ENCODE data around the gene VPS4A. TPM values are rescaled to one million over a fixed set of nuclear protein-coding genes. Genes with fewer than 3 reads are reported as not detected.
"Not testable (repeated sequence)": the region's sequence is repeated elsewhere in the genome, so short reads cannot be mapped to it uniquely, and the experiment has no call there.

Gene VPS4A
- total RNA-seq, 1 donor from 2014 or later: 40.1 TPM

- intact Hi-C loops (cut with micrococcal nuclease): no loop called here
These were observed 15.2 kb downstream of the VPS4A start for GRCh38 chr16:69326172-69326873.

DNA sequence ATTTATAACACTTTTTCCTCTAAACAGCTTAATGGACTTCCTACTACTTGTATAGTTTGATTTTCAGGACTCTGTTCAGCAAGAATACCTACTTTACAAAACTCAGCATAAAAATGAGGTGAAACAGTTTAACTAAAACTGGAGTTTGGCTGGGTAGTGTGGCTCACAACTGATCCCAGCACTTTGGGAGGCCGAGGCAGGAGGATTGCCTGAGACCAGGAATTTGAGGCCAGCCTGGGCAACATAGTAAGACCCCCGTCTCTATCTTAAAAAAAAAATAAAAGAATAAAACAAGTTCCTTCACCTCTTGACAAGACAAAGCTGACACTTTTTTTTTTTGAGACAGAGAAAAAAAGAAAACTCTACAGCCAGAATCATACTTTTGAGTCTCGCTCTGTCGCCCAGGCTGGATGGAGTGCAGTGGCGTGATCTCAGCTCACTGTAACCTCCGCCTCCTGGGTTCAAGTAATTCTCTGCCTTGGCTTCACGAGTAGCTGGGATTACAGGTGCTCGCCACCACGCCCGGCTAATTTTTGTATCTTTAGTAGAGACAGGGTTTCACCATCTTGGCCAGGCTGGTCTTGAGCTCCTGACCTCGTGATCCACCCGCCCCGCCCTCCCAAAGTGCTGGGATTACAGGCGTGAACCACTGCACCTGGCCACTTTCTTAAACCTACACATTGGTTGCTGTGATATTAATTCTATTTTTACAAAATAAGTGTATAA is 16.6 kb downstream of the VPS4A start:
- intact Hi-C loops (cut with micrococcal nuclease): no loop called here

GRCh38 chr16:69328854-69329316 is 17.7 kb downstream of the VPS4A start:
- intact Hi-C loops (cut with micrococcal nuclease): no loop called here

GRCh38 chr16:69329369-69330285 is 18.5 kb downstream of the VPS4A start:
- intact Hi-C loops (cut with micrococcal nuclease): loop anchor here (1.0 to 10.0 kb wide), 9 partner anchors 11 to 1065 kb away; partner anchors contain the start of genes CYB5B, EXOSC6, NOB1 and SLC7A6

- intact Hi-C loops (cut with micrococcal nuclease): loop anchor here (1.0 to 10.0 kb wide), 9 partner anchors 10 to 1066 kb away; partner anchors contain the start of genes CYB5B, EXOSC6, NOB1 and SLC7A6
These were observed 19.3 kb downstream of the VPS4A start, which contains the start of gene PDF for GRCh38 chr16:69330286-69331109. Gene PDF, minus strand, starts transcription at chr16:69330588. Its CDS starts 18 bp downstream, at chr16:69330570.

DNA sequence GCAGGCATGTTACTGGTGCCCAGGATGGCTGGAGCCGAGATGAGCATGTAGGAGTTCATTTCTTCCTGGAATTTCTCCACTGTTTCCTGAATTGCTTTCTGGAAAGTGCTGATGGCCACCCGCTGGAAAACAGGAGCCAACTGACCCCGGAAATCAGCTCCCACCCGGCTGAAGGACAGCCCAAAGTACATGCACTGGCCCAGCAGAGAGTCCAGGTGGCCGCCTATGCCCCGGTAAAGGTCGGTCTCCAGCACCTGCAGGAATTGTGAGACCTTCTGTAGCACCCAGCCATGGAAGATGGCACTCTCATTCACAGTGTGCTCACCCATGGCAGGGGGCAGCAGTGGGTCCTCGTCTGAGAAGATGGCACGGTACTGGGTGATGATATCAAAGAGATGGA is 23.5 kb downstream of the VPS4A start:
- intact Hi-C loops (cut with micrococcal nuclease): loop anchor here (5.0 to 10.0 kb wide), 3 partner anchors 920 to 1252 kb away; partner anchors contain the start of genes EXOSC6 and SLC7A6

- intact Hi-C loops (cut with micrococcal nuclease): loop anchor here (2.0 to 10.0 kb wide), 9 partner anchors 46 to 1256 kb away; partner anchors contain the start of genes EXOSC6, NFAT5, NOB1 and PRMT7
These were observed 27.6 kb downstream of the VPS4A start for GRCh38 chr16:69338557-69339288.

DNA sequence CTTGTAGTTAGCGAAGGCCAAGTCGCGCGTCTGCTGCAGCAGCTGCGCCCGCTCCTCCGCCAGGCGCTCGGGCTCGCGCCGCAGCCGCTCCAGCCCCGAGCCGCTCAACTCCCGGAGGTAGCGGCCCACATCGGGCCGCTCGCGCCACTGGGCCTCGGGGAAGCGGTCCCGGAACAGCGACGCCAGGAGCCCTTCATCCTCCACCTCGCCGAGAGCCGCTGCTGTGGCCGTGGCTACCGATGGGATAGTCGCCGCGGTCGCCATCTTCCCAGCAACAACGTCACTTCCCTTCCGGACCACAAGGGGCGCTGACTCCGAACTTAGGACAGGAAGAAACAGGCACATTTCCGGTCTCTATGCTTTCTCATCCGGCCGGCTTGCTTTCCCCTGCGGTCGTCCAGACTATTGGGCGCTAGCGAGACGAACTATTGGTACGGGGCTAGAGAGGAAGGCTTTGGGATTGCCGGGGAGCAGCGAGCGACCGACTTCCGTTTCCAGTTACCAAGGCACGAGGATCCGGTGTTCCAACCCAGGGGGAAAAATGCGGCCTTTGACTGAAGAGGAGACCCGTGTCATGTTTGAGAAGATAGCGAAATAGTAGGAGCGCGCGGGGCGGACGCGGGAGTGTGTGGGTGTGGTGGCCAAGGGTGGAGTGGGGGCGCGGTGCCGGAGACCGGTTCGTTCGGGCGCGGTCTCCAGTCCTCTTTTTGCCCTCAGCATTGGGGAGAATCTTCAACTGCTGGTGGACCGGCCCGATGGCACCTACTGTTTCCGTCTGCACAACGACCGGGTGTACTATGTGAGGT is 28.3 kb downstream of the VPS4A start, which contains the start of the genes COG8 and NIP7:
Gene COG8 (minus strand): TSS at position 276 of the 806 bp plus-strand sequence. CDS start 12 bp downstream, at position 264.
Gene NIP7 (plus strand): TSS at position 484 of the 806 bp plus-strand sequence. CDS start 58 bp downstream, at position 542.
- intact Hi-C loops (cut with micrococcal nuclease): loop anchor here (1.0 to 10.0 kb wide), 11 partner anchors 9 to 1257 kb away; partner anchors contain the start of genes EXOSC6, NFAT5, NOB1 and PDF

- intact Hi-C loops (cut with micrococcal nuclease): loop anchor here (1.0 kb wide), 2 partner anchors 10 to 29 kb away; partner anchors contain the start of genes PDF and VPS4A
These were observed 29.0 kb downstream of the VPS4A start for GRCh38 chr16:69340095-69340644.

GRCh38 chr16:69344171-69344570 is 33.0 kb downstream of the VPS4A start:
- intact Hi-C loops (cut with micrococcal nuclease): no loop called here

- intact Hi-C loops (cut with micrococcal nuclease): no loop called here
These were observed 34.8 kb downstream of the VPS4A start for GRCh38 chr16:69345923-69346322.

DNA sequence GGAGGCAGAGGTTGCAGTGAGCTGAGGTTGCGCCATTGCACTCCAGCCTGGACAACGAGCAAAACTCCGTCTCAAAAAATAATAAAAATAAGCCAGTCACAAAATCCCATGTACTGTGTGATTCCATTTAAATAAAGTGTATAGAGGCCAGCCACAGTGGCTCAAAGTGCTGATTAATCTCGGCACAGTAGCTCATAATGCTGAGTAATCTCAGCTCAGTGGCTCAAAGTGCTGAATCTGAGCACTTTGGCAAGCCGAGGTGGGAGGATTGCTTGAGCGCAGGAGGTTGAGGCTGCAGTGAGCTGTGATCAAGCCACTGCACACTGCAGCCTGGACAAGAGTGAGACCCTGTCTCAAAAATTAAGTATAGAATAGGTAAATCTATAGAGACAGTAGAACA is 35.5 kb downstream of the VPS4A start:
- intact Hi-C loops (cut with micrococcal nuclease): no loop called here

- intact Hi-C loops (cut with micrococcal nuclease): no loop called here
These were observed 37.1 kb downstream of the VPS4A start for GRCh38 chr16:69348222-69348621.

- intact Hi-C loops (cut with micrococcal nuclease): no loop called here
These were observed 38.4 kb downstream of the VPS4A start for GRCh38 chr16:69349536-69349935.

GRCh38 chr16:69350536-69351133 is 39.5 kb downstream of the VPS4A start:
- intact Hi-C loops (cut with micrococcal nuclease): no loop called here

DNA sequence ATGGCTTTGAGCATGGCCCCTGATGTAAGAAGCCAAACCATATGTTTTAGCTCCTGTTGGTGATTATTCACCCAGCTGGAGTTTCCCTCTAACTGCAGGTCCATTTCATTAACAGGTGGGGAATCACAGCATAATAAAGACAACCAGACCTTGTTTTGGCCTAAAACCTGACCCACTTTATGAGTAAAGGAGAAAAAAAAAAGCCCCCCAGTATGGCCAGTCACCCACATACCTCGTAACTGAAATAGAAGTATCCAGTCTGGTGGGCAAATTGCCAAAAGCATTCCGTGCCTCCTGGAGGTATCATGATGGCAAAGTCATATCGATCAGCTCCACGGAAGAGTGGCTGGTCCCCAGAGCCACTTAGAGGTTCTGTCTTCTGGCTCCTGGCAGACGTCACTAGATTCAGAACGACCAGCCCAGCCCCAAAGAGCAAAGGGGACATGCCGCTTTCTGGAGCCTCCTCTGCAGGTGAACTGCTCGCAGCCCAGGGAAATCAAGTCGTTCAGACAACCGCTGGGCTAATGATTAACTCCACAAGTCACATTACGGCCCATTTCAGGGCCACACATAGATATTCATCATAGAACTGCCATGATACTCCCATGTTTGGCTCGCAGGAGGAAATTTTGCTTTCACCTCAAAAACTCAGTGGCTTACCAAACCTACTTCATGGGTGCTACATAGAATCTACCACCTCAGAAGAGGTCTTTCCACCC is 40.3 kb downstream of the VPS4A start, which contains the start of gene TMED6:
Gene TMED6 (minus strand): TSS at position 478 of the 719 bp plus-strand sequence. CDS start 33 bp downstream, at position 445.
- intact Hi-C loops (cut with micrococcal nuclease): no loop called here

DNA sequence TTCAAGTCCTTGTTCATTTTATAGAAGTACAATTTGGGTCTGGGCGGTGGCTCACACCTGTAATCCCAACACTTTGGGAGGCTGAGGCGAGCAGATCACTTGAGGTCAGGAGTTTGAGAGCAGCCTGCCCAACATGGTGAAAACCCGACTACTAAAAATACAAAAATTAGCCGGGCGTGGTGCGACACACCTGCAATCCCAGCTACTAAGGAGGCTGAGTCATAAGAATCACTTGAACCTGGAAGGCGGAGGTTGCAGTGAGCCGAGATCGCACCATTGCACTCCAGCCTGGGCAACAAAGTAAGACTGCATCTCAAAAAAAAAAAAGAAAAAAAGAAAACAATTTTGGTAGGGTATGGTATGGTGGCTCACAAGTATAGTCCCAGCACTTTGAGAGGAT is 48.9 kb downstream of the VPS4A start:
- intact Hi-C loops (cut with micrococcal nuclease): not testable (repeated sequence)
